OCI-LY7 (cell line): ENCODE data around the gene LCN6. TPM values are rescaled to one million over a fixed set of nuclear protein-coding genes. Genes with fewer than 3 reads are reported as not detected.
"Not testable (repeated sequence)": the region's sequence is repeated elsewhere in the genome, so short reads cannot be mapped to it uniquely, and the experiment has no call there.

ENCODE experiments used
- BruUV-seq: library from RNA; stranded (reverse); fragments of 400-500 nt; replicated peaks from 2 replicates; lab custom pipeline; 2021; lab: Mats Ljungman, UMichigan
- CTCF ChIA-PET: fragments of 300-600 bp; sonication (Branson Sonifier 250); formaldehyde crosslinking; loops from one replicate; lab custom pipeline; 2022; ENCODE audit warnings: antibody characterized with exemption; ENCODE audit not compliant: unreplicated experiment; lab: Charles Lee
- POLR2A ChIA-PET: fragments of 300-600 bp; sonication (Branson Sonifier 250); formaldehyde crosslinking; loops from one replicate; lab custom pipeline; 2022; ENCODE audit warnings: antibody characterized with exemption; lab: Charles Lee
- DNase-seq: peaks from one replicate; pipeline ENCODE4 v3.0.0-alpha.2; 2015; ENCODE audit warnings: low spot score
- H2AFZ ChIP-seq: fragments of 200-600 bp; sonication (generic), shearing (Covaris generic); 2 replicates; pipeline ENCODE4 v1.6.1; 2014; ENCODE audit warnings: mild to moderate bottlenecking, antibody characterized with exemption, low read length, moderate library complexity
- H3K27ac ChIP-seq: fragments of 200-600 bp; sonication (generic); 2 replicates; pipeline ENCODE4 v1.5.1; 2014; ENCODE audit warnings: mixed run types, low read depth, mild to moderate bottlenecking, moderate library complexity, low read length, inconsistent platforms; ENCODE audit not compliant: poor library complexity, severe bottlenecking
- H3K36me3 ChIP-seq: fragments of 200-600 bp; sonication (generic); 2 replicates; pipeline ENCODE4 v1.6.1; 2014; ENCODE audit warnings: mild to moderate bottlenecking, antibody characterized with exemption, low read length, moderate library complexity, mixed read lengths; ENCODE audit not compliant: insufficient read depth
- H3K4me1 ChIP-seq: fragments of 200-600 bp; sonication (generic); 2 replicates; pipeline ENCODE4 v1.5.1; 2014; ENCODE audit warnings: mild to moderate bottlenecking, low read length; ENCODE audit not compliant: insufficient read depth, poor library complexity, severe bottlenecking
- H3K4me2 ChIP-seq: fragments of 200-600 bp; sonication (generic); 2 replicates; pipeline ENCODE4 v1.6.1; 2014; ENCODE audit warnings: mild to moderate bottlenecking, low read length
- H3K4me3 ChIP-seq: fragments of 200-600 bp; sonication (generic); 2 replicates; pipeline ENCODE4 v1.5.1; 2014; ENCODE audit warnings: mild to moderate bottlenecking, low read depth, low read length; ENCODE audit not compliant: poor library complexity, severe bottlenecking
- H3K79me2 ChIP-seq: fragments of 200-600 bp; sonication (generic); 2 replicates; pipeline ENCODE4 v1.6.1; 2016; ENCODE audit warnings: low read depth, mild to moderate bottlenecking, low read length, moderate library complexity, mixed read lengths; ENCODE audit not compliant: insufficient read depth
- H3K9me2 ChIP-seq: fragments of 200-600 bp; sonication (generic); 2 replicates; pipeline ENCODE4 v1.6.1; 2016; ENCODE audit warnings: mild to moderate bottlenecking, low read length, mixed read lengths; ENCODE audit not compliant: insufficient read depth
- H3K9me3 ChIP-seq: fragments of 200-600 bp; sonication (generic); 2 replicates; pipeline ENCODE4 v1.6.1; 2014; ENCODE audit warnings: mild to moderate bottlenecking, mixed run types, low read length, mixed read lengths
- H4K20me1 ChIP-seq: fragments of 200-600 bp; sonication (generic); 2 replicates; pipeline ENCODE4 v1.6.1; 2014; ENCODE audit warnings: mild to moderate bottlenecking, antibody characterized with exemption, low read length, moderate library complexity, mixed read lengths; ENCODE audit not compliant: insufficient read depth
- EZH2phosphoT487 ChIP-seq: fragments of 200-600 bp; sonication (generic); IDR thresholded peaks from 2 replicates; pipeline ENCODE4 v1.6.1; 2018; ENCODE audit warnings: low read depth, borderline replicate concordance, mild to moderate bottlenecking, mixed run types, antibody characterized with exemption, low read length, moderate library complexity, mixed read lengths
- intact Hi-C: fragments of 100-400 bp; cut with micrococcal nuclease; formaldehyde crosslinking; loops from one replicate; pipeline ENCODE4 v1.10.0; 2022; ENCODE audit not compliant: unreplicated experiment
- total RNA-seq, 2 experiments: library from RNA; depleted of rRNA in 1 of 2; stranded (reverse); fragments of >200 nt in 1 of 2; shearing (Covaris generic) in 1 of 2; gene quantifications; 2 replicates each; pipeline ENCODE4 v1.2.3, GENCODE V29; 2014 to 2022
- TF ChIP-seq, protein P1 (sequence below): fragments of 200-600 bp; sonication (generic); conservative IDR thresholded peaks from 2 replicates; pipeline ENCODE4 v1.5.1; 2014; ENCODE audit warnings: mild to moderate bottlenecking, antibody characterized with exemption, low read length, moderate library complexity, mixed read lengths

LCN6 gene
- total RNA-seq, 2 experiments from 2014 or later = not detected

- H3K9me3 ChIP-seq = no peaks in the 10 kb centered on the region
- no peak overlapping the region for H3K4me2 ChIP-seq
- H2AFZ ChIP-seq = no peak overlapping the region
- no peak for TF ChIP-seq EZH2phosphoT487
- TF ChIP-seq, protein P1, sequence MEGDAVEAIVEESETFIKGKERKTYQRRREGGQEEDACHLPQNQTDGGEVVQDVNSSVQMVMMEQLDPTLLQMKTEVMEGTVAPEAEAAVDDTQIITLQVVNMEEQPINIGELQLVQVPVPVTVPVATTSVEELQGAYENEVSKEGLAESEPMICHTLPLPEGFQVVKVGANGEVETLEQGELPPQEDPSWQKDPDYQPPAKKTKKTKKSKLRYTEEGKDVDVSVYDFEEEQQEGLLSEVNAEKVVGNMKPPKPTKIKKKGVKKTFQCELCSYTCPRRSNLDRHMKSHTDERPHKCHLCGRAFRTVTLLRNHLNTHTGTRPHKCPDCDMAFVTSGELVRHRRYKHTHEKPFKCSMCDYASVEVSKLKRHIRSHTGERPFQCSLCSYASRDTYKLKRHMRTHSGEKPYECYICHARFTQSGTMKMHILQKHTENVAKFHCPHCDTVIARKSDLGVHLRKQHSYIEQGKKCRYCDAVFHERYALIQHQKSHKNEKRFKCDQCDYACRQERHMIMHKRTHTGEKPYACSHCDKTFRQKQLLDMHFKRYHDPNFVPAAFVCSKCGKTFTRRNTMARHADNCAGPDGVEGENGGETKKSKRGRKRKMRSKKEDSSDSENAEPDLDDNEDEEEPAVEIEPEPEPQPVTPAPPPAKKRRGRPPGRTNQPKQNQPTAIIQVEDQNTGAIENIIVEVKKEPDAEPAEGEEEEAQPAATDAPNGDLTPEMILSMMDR = no peak
- H3K4me1 ChIP-seq = peaks cover 20% of the 10 kb centered on the region
- intact Hi-C loops = loop anchor here (5.0 kb wide), 1 partner anchor 98 kb away; the partner anchor contains the start of gene TRAF2
- no TSS peak for BruUV-seq
- DNase-seq = no peak
- H3K27ac ChIP-seq = no peak overlapping the region
- H3K4me3 ChIP-seq = no peak overlapping the region
- no peaks in the 10 kb centered on the region for H4K20me1 ChIP-seq
- H3K36me3 ChIP-seq = no peaks in the 10 kb centered on the region
- CTCF ChIA-PET = interaction anchor here (0.5 kb wide), 1 partner anchor 154 kb away, joined by 3 read pairs; no protein-coding TSS in a partner anchor
- no peaks in the 10 kb centered on the region for H3K79me2 ChIP-seq
- no peaks in the 10 kb centered on the region for H3K9me2 ChIP-seq
- POLR2A ChIA-PET = no interaction called here
These were observed 41.2 kb upstream of the LCN6 start for GRCh38 chr9:136789523-136789937.

GRCh38 chr9:136788644-136789522, 40.6 kb upstream of the LCN6 start:
- H2AFZ ChIP-seq, H3K4me3 ChIP-seq, H3K9me2 ChIP-seq, H4K20me1 ChIP-seq, H3K9me3 ChIP-seq, H3K4me2 ChIP-seq, H3K27ac ChIP-seq, POLR2A ChIA-PET, H3K79me2 ChIP-seq, BruUV-seq, DNase-seq, CTCF ChIA-PET, H3K36me3 ChIP-seq: not testable (repeated sequence)
- H3K4me1 ChIP-seq = peaks cover 20% of the 10 kb centered on the region
- intact Hi-C loops = loop anchor here (5.0 kb wide), 1 partner anchor 98 kb away; the partner anchor contains the start of gene TRAF2

DNA sequence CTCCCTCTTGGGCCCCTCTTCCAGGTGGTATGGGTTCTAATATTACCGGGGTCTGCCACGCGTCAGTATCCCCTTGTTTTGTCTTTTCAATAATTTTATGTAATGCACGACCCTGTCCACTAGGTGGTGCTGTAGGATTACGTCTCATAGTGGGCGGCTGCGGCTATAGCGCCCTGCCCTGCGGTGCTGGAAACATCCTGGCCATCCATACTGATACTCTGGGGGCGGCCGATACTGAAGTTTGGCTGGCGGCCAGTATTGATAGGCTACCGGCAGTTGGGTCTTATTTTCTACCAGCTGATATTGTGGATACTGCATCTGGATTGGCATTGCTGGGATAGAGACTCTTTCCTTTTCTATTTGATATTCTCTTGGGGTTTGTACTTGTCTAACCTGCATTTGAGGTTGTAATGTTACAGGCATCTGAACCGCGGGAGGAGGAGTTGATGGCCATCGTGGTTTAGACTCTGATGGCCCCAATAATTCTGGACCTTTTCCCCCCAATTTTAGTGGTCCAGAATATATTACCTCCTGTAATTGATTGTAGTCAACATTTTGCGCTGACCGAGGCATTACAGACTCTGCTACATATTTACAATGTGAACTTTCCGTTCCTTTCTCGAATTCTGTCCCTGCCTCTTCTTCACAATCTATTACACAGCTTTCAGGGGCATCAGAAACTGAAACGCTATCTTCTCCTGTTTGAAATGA, 39.5 kb upstream of the LCN6 start:
- Histone ChIP-seq H3K4me3 (no peak overlapping the region), H3K4me2 (peak overlapping the region; percentile 40; the same call in 1 of the 2 replicates), H3K4me1 (peaks cover 20% of the 10 kb centered on the region), H3K27ac (no peak overlapping the region), H4K20me1 (no peaks in the 10 kb centered on the region), H2AFZ (no peak overlapping the region), H3K9me2 (no peaks in the 10 kb centered on the region), H3K79me2 (no peaks in the 10 kb centered on the region), H3K9me3 (no peaks in the 10 kb centered on the region), H3K36me3 (no peaks in the 10 kb centered on the region)
- no TSS peak for BruUV-seq
- POLR2A ChIA-PET = no interaction called here
- intact Hi-C loops = loop anchor here (1.0 to 5.0 kb wide), 2 partner anchors 99 to 247 kb away; partner anchors contain the start of gene TRAF2
- CTCF ChIA-PET = no interaction called here
- TF ChIP-seq EZH2phosphoT487 = no peak
- TF ChIP-seq, protein P1 = peak; percentile 89
- peak; percentile 83 for DNase-seq

GRCh38 chr9:136786983-136787382, 38.7 kb upstream of the LCN6 start:
- not testable (repeated sequence) for H3K36me3 ChIP-seq, H3K9me2 ChIP-seq, BruUV-seq, H2AFZ ChIP-seq, H3K4me2 ChIP-seq, H3K9me3 ChIP-seq, H4K20me1 ChIP-seq, H3K79me2 ChIP-seq, DNase-seq, H3K4me3 ChIP-seq, H3K27ac ChIP-seq
- CTCF ChIA-PET = interaction anchor here (0.5 kb wide), 1 partner anchor 191 kb away, joined by 3 read pairs; no protein-coding TSS in a partner anchor
- intact Hi-C loops = loop anchor here (1.0 to 5.0 kb wide), 2 partner anchors 100 to 248 kb away; partner anchors contain the start of gene TRAF2
- POLR2A ChIA-PET = interaction anchor here (0.5 to 0.6 kb wide), 2 partner anchors 92 to 846 kb away, joined by 3 read pairs; no protein-coding TSS in a partner anchor
- H3K4me1 ChIP-seq = peaks cover 15% of the 10 kb centered on the region
